ENCODE data around the gene PADI1. TPM values are rescaled to one million over a fixed set of nuclear protein-coding genes. Genes with fewer than 3 reads are reported as not detected.

The PADI1 gene
- total RNA-seq, 1 donor from 2014 or later = not detected

- no peak overlapping the region for H3K27ac Mint-ChIP-seq
- peaks cover 2% of the 10 kb centered on the region for H3K27me3 Mint-ChIP-seq (ENCODE audit: low read depth)
- no peak overlapping the region for H3K4me3 Mint-ChIP-seq
- peaks cover 11% of the 10 kb centered on the region for H3K4me1 Mint-ChIP-seq
- H3K36me3 Mint-ChIP-seq = no peaks in the 10 kb centered on the region
- TF ChIP-seq CTCF (IDR thresholded peaks at IDR 0.05; ENCODE audit: unreplicated experiment) = no peak
- no peaks in the 10 kb centered on the region for H3K9me3 Mint-ChIP-seq
- no peak for DNase-seq (ENCODE audit: low spot score in 2 of 2, unreplicated experiment in 2 of 2)
Measured at GRCh38 chr1:17230671-17231310, 25.9 kb downstream of the PADI1 start.

- Mint-ChIP-seq H3K4me3 (no peak overlapping the region), H3K4me1 (peaks cover 9% of the 10 kb centered on the region), H3K9me3 (no peaks in the 10 kb centered on the region), H3K27me3 (ENCODE audit: low read depth) (peaks cover 2% of the 10 kb centered on the region), H3K27ac (peak overlapping the region; percentile 43), H3K36me3 (no peaks in the 10 kb centered on the region)
- no peak for TF ChIP-seq CTCF (IDR thresholded peaks at IDR 0.05; ENCODE audit: unreplicated experiment)
- no peak for DNase-seq (ENCODE audit: low spot score in 2 of 2, unreplicated experiment in 2 of 2)
Measured at GRCh38 chr1:17232759-17233661, 28.1 kb downstream of the PADI1 start.

- Mint-ChIP-seq H3K4me1 (peaks cover 9% of the 10 kb centered on the region), H3K9me3 (no peaks in the 10 kb centered on the region), H3K36me3 (no peaks in the 10 kb centered on the region), H3K27me3 (ENCODE audit: low read depth) (peaks cover 2% of the 10 kb centered on the region), H3K4me3 (no peak overlapping the region), H3K27ac (no peak overlapping the region)
- TF ChIP-seq CTCF (IDR thresholded peaks at IDR 0.05; ENCODE audit: unreplicated experiment) = no peak
- DNase-seq (ENCODE audit: low spot score in 2 of 2, unreplicated experiment in 2 of 2) = no peak
Measured at GRCh38 chr1:17233675-17234320, 28.9 kb downstream of the PADI1 start.

- Mint-ChIP-seq H3K9me3 (no peaks in the 10 kb centered on the region), H3K4me3 (no peak overlapping the region), H3K4me1 (peaks cover 9% of the 10 kb centered on the region), H3K27ac (no peak overlapping the region), H3K36me3 (no peaks in the 10 kb centered on the region), H3K27me3 (ENCODE audit: low read depth) (peaks cover 2% of the 10 kb centered on the region)
- TF ChIP-seq CTCF (IDR thresholded peaks at IDR 0.05; ENCODE audit: unreplicated experiment) = no peak
- DNase-seq (ENCODE audit: low spot score in 2 of 2, unreplicated experiment in 2 of 2) = no peak
Measured at GRCh38 chr1:17234405-17234804, 29.5 kb downstream of the PADI1 start.

GRCh38 chr1:17235135-17235885 lies 30.4 kb downstream of the PADI1 start:
- Mint-ChIP-seq H3K4me3 (no peak overlapping the region), H3K27me3 (ENCODE audit: low read depth) (peaks cover 7% of the 10 kb centered on the region), H3K4me1 (peaks cover 9% of the 10 kb centered on the region), H3K9me3 (no peaks in the 10 kb centered on the region), H3K27ac (no peak overlapping the region), H3K36me3 (no peaks in the 10 kb centered on the region)
- TF ChIP-seq CTCF (IDR thresholded peaks at IDR 0.05; ENCODE audit: unreplicated experiment) = no peak
- no peak for DNase-seq (ENCODE audit: low spot score in 2 of 2, unreplicated experiment in 2 of 2)
